GM18526 (cell line): ENCODE data around the gene N4BP2L1.

Experiments
- POLR2A ChIP-seq: IDR thresholded peaks from 3 replicates; pipeline ENCODE4 v1.6.1; 2011; ENCODE audit not compliant: insufficient read length; ENCODE audit errors: extremely low read depth

The N4BP2L1 gene

GRCh38 chr13:32378012-32378411 lies 49.9 kb downstream of the N4BP2L1 start:
- no peak for TF ChIP-seq POLR2A

GRCh38 chr13:32376642-32377415 lies 51.1 kb downstream of the N4BP2L1 start:
- TF ChIP-seq POLR2A: no peak

- TF ChIP-seq POLR2A: no peak
Measured at GRCh38 chr13:32370805-32371204, 57.1 kb downstream of the N4BP2L1 start.

- no peak for TF ChIP-seq POLR2A
Measured at GRCh38 chr13:32362574-32362973, 65.4 kb downstream of the N4BP2L1 start.

GRCh38 chr13:32354040-32354439 lies 73.9 kb downstream of the N4BP2L1 start:
- TF ChIP-seq POLR2A: no peak
